ENCODE measurements around the gene SPOCD1.

Gene SPOCD1

DNA sequence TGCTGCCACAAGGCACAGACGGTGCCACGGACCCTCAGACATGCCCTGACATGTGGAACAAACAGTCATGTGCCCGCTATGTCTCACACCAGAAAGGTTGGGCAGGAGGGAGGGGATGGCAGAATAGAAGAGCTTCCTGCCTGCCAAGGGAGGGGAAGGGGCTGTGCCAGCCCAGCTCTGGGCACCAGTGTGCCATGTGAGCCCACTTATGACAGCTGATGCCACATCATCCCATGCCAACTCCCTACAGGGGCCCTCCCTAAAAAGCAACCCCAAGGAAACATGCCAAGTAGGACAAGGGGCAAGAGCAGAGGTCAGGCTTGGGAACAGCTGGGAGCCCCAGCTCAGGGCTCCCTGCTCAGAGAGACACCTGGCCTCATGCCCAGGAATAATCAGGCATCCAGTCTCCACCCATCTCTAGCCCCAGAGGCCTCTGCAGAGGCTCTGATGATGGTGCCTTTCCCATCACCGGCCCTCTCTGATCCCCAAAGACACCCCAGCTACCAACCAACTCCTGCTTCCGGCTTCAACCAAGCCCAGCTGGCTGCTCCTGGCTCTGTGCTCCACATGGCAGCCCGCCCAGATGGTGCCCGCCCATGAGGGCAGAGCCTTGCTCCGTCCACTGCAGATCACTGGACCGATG, 62.0 kb downstream of the SPOCD1 start:
- no peak for DNase-seq

DNA sequence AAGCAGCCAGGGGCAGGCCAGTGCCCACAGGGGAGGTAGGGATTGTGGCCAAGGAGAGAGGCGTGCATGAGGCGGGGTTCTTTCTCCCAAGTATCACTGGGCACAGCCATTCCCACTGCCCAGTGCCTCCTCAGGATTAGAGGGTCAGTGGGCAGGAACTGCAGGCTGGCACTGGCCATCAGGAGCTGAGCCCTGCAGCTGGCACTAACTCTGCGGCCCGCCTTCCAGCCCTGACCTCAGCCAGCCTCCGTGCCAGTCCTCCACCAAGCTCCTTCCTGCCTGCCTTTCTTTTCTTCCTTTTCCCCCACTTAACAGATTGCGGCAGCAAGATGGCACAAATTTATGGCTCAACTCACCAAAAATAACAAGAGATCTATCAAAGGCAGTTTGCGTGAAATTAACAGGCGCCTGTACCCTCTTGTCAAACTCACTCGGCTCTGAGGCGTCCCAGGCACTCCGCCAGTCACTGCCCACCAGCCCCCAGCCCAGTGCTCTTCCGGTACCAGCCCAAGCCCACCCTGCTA, 62.8 kb downstream of the SPOCD1 start:
- no peak for DNase-seq

GRCh38 chr1:31752258-31752657, 63.6 kb downstream of the SPOCD1 start:
- DNase-seq: no peak

DNA sequence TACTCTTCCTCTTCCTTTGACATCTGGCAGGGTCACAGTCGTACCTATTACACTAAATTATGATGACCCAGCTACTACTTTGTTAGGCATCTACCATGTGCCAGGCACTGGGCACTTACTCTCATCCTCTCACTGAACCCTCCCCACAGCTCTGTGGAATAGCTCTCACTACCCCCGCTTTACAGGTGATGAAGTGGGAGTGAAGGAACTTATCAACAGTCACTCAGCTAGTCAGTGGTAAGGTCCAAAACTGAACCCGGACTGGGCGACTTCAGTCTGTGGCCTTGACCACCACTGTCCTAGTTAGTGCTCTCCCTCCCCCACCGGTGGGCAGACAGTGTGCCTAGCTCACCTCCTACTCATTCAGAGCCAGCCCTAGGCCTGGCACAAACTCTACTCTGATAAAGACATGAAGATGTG, 64.0 kb downstream of the SPOCD1 start:
- no peak for DNase-seq

GRCh38 chr1:31750858-31751510, 64.8 kb downstream of the SPOCD1 start:
- DNase-seq: no peak

DNA sequence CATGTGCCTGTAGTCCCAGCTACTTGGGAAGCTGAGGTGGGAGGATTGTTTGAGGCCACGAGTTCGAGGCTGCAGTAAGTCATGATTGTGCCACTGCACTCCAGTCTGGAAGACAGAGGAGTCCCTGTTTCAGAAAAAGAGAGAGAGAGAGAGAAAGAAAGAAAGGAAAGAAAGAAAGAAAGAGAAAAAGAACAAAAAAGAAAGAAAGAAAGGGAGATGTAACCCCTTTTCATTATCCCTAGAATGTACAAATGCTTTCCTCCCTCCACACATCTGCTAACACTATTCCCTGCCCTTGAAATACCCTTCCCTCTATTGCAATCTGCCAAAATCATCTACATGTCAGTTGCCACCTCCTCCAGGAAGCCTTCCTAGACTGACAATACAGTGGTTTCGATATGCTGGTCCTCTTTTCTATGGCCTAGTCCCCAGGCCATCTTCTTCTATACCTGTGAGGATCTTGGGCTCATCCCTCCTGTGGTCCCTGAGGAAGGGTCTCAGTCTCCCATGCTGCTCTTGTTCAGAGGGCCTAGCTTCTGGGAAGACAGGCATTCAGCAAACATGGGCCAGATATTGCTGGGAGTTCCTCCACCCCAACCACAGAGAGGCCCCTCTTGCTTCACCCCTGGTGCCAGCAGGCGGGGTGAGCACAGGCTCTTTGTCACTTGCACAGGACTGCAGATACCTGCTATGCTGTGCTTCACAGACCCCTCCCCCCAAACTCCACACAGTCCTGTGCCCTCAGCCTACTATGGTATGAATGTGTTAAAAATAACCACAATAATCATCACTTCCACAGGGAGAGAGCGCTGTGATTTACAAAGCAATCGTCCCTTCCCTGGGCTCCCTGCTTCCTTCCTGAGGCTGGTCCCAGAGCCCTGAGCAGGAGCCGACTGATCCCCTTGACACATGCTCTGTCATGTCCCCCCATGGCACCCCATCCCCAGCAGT, 65.8 kb downstream of the SPOCD1 start:
- DNase-seq: no peak

DNA sequence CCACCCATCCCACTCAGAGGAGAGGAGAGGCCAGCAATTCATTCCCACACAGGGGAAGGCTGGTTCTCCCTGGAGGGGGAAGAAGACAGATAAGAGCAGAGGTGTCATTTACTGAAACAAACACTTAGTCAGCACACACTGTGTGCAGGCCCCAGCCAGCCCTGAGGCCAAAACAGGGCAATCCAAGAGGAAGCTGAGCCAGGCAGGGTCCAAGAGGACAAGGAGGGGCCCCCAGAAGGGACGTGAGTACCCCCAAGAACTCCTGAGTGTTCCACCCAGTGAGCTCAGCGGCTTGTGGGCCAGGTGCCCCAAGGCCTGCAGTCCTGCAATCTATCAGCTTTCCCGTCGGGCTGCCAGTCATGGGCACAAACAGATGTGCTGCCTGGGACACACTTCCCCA, 67.5 kb downstream of the SPOCD1 start:
- DNase-seq: no peak

DNA sequence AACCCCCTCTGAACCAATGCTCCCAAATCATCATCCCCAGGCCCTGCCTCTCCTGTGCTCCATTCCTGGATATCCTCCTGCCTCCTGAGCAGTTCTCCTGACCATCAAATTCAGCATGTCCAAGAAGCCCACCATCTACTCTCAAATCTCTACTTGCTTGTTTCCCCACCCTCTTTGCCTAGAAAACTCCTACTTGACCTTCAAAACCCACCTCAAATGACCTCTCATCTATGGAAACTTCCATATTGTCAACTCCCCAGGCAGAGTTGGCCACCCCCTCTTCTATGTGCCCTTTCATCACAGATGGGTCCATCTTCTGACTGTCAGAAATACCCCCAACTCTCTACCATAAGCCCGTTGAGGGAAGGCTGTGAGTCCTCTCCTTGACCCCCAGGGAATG, 68.5 kb downstream of the SPOCD1 start:
- DNase-seq: no peak

DNA sequence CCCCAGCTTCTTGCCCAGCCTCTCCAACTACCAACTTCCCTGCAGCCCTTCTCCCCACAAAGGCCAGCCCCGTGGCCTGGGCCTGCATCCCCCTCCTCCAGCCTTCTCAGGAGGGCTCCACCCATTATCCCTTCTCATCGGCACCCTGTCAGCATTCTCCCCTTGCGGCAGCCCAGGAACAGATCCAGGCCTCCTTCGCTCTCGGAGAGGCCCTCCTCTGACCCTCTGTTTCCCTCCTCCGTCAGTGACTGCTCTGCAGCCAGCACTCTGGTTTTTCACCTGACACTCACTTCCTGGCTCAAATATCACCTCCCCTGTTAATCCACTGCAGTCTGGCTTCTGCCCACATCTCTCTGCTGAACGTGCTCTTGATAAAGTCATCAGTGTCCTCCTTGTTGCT, 69.1 kb downstream of the SPOCD1 start:
- DNase-seq: no peak

DNA sequence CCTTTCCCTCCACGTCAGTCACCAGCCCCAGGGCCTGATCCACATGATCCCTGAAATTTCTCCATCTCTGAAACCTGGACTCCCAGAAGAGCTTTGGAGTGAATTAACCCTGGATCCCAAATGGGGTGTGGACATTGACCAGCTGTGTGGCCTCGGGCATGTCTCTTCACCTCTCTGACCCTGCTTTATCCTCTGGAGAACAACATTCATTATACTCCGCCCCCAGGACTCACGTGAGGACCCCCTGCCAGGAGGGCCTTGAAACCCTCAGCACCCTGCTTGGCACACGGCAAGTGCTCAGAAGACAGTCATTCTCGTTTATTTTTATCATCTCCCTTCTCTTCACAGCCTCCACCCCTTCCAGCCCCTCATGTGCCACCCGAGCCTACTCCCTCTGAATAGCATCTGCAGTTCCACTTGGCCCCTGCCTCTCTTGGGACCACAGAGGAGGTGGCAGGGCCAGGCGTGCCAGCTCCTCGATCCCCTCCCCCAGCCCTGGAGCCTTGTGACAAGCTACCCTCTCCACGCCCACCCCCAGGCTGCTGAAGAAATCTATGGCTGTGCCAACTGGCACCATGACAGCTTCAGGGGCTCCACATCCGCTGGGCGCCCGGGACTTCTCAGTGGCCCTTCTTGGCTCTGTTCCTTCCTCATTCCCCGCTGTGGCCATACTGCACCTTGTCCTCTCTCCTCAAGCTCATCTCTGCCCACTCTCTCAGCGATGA, 69.7 kb downstream of the SPOCD1 start:
- DNase-seq: no peak

DNA sequence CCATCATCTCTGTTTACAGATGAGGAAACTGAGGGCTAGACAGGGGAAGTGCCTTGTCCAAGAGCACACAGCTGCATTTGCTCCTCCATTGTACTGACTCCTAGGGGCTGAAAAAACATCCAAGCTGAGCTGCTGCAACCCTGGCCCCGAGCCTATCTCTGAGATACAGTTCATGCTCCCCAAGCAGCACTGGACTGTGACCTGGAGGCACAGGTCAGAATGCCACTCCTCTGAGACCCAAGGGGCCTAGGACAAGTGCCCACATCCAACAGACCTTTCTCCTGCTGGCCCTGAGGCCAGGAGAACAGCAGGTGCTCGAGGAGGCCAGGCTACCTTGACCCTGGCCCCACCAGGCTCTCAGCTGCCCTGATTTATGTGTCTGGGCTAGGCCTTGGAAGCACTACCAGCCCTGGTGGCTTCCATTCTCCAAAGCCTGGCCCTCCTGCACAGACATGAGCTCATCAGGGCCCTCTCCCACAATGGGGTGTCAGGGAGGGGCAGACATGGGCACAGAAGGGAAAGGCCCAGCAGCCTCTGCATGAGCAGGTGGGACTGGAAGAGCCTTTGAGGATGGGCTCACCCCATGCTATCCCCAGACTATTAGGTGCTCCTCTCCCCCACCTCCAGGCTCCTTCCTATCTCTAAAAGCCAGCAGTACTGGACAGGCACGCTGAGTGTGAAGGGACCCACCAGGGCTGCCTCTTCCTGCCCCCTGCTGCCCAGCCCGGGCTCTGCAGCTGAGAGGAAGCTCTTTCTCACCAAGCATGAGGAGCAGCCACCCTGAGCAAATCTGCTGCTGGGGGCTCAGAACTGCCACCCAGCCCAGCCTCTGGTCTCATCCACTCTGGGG, 70.5 kb downstream of the SPOCD1 start:
- DNase-seq: no peak

- DNase-seq: no peak
These were observed 71.5 kb downstream of the SPOCD1 start for GRCh38 chr1:31744165-31744888.

- DNase-seq: no peak
These were observed 73.2 kb downstream of the SPOCD1 start for GRCh38 chr1:31742462-31743212.
